Endodermal cell (in vitro differentiated cells): ENCODE measurements around the gene ZMIZ1. TPM values are rescaled to one million over a fixed set of nuclear protein-coding genes. Genes with fewer than 3 reads are reported as not detected.

Experiments used
- DNase-seq: peaks from one replicate; pipeline ENCODE4 v3.0.0-alpha.2; 2017
- H3K27ac ChIP-seq: 2 replicates; pipeline ENCODE4 v1.5.1; 2013; ENCODE audit warnings: mild to moderate bottlenecking, low read depth, low read length, moderate library complexity
- H3K27me3 ChIP-seq: 2 replicates; pipeline ENCODE4 v1.6.1; 2013; ENCODE audit warnings: mild to moderate bottlenecking, low read length, moderate library complexity; ENCODE audit not compliant: insufficient read depth, control insufficient read depth, poor library complexity, severe bottlenecking
- H3K36me3 ChIP-seq: 2 replicates; pipeline ENCODE4 v1.7.0; 2013; ENCODE audit warnings: mild to moderate bottlenecking, low read length, moderate library complexity; ENCODE audit not compliant: control insufficient read depth, insufficient read depth
- H3K4me1 ChIP-seq: one replicate; pipeline ENCODE4 v1.7.0; 2013; ENCODE audit warnings: low read length; ENCODE audit not compliant: control insufficient read depth, insufficient read depth
- H3K4me3 ChIP-seq: 2 replicates; pipeline ENCODE4 v1.5.1; 2013; ENCODE audit warnings: mild to moderate bottlenecking, low read length, moderate library complexity
- H3K9ac ChIP-seq: 2 replicates; pipeline ENCODE4 v1.6.1; 2013; ENCODE audit warnings: mild to moderate bottlenecking, low read length, moderate library complexity; ENCODE audit not compliant: poor library complexity, severe bottlenecking; ENCODE audit errors: extremely low read depth
- H3K9me3 ChIP-seq: 2 replicates; pipeline ENCODE4 v1.6.1; 2013; ENCODE audit warnings: mild to moderate bottlenecking, low read length, moderate library complexity; ENCODE audit not compliant: control insufficient read depth
- H3K27ac Mint-ChIP-seq: 2 replicates; pipeline ENCODE4 v1.8.0; 2020; ENCODE audit warnings: mixed read lengths
- H3K27me3 Mint-ChIP-seq: 2 replicates; pipeline ENCODE4 v1.8.0; 2021; ENCODE audit warnings: mild to moderate bottlenecking, mixed read lengths; ENCODE audit not compliant: insufficient read depth
- H3K36me3 Mint-ChIP-seq: 2 replicates; pipeline ENCODE4 v1.8.0; 2020; ENCODE audit warnings: low read depth, mixed read lengths
- H3K4me1 Mint-ChIP-seq: 2 replicates; pipeline ENCODE4 v1.8.0; 2020; ENCODE audit warnings: mixed read lengths
- H3K4me3 Mint-ChIP-seq: 2 replicates; pipeline ENCODE4 v1.8.0; 2020; ENCODE audit warnings: mild to moderate bottlenecking, moderate library complexity, mixed read lengths
- H3K9me3 Mint-ChIP-seq: 2 replicates; pipeline ENCODE4 v1.8.0; 2020; ENCODE audit warnings: mild to moderate bottlenecking, mixed read lengths
- WGBS, 2 experiments: methylation state at CpG; one replicate each; pipeline versions ENCODE4 v1.1.5 to v1.1.7; 2013; ENCODE audit warnings: missing lambda C conversion rate in 2 of 2, mixed read lengths in 1 of 2; ENCODE audit not compliant: insufficient coverage in 1 of 2, insufficient read length in 1 of 2; 5-methylcytosine and 5-hydroxymethylcytosine counted together
- total RNA-seq, 2 donors: library from RNA; stranded (reverse); fragmentation: NEBNext Ultra II Directional in 1 of 2; extraction: Animal tissue kit (Norgen Biotek cat#: 25700) in 1 of 2; gene quantifications; 2 replicates in 1 of 2; 3 replicates in 1 of 2; pipeline ENCODE4 v1.2.1, GENCODE V29; 2021
- TF ChIP-seq, protein P1 (sequence below): fragments of 200-600 bp; sonication (generic); conservative IDR thresholded peaks from 2 replicates; pipeline ENCODE4 v1.5.0; 2021; ENCODE audit warnings: antibody characterized with exemption, mild to moderate bottlenecking

ZMIZ1 gene
- total RNA-seq, 2 donors from 2014 or later = 65.3 to 67.5 TPM

DNA sequence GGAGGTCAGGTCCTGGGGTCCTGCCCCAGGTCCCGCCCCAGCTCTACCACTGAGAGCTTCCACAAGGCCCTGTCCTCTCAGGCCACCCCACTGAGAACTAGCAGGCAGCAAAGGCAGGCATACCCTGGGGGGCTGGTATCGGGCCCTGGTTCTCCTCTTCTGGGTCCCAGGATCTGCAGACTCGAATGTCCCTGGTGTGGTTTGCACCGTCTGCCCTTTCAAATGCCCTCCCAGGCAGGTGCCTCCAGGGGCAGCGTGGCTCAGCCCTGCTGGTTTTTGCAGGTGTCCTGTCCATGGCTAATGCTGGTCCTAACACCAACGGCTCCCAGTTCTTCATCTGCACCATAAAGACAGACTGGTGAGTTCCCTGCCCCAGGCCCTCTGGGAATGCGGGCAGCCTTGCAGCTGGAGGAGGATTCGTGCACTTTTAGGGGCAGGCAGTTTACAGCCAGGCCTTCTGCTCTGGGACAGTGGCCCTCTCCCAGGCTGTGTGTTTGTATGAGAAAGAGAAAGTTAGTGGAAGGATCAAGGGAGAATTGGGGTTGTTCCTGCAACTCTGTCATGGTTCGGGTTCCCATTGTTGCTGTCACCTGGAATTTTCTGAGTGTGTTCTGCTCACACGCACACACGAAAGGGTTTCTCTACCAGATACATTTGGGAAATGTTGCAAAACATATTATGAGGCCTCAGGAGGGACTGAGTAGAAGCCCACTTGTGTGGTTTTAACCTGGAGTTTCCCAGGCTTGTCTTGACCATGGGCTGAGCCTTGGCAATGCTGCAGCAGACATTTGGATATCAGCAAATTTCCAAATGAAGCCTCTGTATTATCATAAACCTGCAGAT is 283.5 kb downstream of the ZMIZ1 start:
- WGBS, 2 experiments = 90 to 93% methylated on average over 7 to 11 of the region's 11 CpGs
- Histone ChIP-seq H3K9ac (no peak overlapping the region), H3K4me1 (no peaks in the 10 kb centered on the region), H3K27me3 (no peaks in the 10 kb centered on the region), H3K27ac (no peak overlapping the region), H3K4me3 (no peak overlapping the region), H3K36me3 (peaks cover 55% of the 10 kb centered on the region), H3K9me3 (no peaks in the 10 kb centered on the region)
- no peak for DNase-seq
- TF ChIP-seq, protein P1, sequence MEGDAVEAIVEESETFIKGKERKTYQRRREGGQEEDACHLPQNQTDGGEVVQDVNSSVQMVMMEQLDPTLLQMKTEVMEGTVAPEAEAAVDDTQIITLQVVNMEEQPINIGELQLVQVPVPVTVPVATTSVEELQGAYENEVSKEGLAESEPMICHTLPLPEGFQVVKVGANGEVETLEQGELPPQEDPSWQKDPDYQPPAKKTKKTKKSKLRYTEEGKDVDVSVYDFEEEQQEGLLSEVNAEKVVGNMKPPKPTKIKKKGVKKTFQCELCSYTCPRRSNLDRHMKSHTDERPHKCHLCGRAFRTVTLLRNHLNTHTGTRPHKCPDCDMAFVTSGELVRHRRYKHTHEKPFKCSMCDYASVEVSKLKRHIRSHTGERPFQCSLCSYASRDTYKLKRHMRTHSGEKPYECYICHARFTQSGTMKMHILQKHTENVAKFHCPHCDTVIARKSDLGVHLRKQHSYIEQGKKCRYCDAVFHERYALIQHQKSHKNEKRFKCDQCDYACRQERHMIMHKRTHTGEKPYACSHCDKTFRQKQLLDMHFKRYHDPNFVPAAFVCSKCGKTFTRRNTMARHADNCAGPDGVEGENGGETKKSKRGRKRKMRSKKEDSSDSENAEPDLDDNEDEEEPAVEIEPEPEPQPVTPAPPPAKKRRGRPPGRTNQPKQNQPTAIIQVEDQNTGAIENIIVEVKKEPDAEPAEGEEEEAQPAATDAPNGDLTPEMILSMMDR = no peak
- Mint-ChIP-seq H3K4me3 (no peak overlapping the region), H3K36me3 (peaks cover 67% of the 10 kb centered on the region), H3K4me1 (peaks cover 3% of the 10 kb centered on the region), H3K9me3 (no peaks in the 10 kb centered on the region), H3K27ac (no peak overlapping the region), H3K27me3 (no peaks in the 10 kb centered on the region)

DNA sequence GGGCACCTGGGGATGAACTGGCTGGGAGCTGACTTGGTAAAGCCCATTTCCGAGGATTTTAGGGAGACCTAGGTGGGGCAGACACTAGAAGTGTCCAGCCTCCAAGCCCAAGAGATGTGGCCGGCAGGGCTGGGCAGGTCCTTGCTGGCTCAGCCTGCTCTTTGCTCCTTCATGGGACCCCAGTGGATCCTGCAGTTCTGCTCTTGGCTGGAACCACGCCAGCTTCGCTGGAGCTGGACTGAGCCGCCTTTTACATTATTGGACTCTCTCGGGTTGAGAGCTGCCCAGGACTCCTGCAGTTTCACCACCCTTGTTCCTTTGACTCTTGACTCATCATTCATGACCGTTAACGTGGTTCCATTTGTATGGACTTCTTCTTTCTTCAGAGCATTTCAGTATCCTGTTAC is 284.2 kb downstream of the ZMIZ1 start:
- H3K4me3 ChIP-seq = no peak overlapping the region
- no peak overlapping the region for H3K27ac Mint-ChIP-seq
- no peaks in the 10 kb centered on the region for H3K27me3 Mint-ChIP-seq
- H3K36me3 Mint-ChIP-seq = peaks cover 70% of the 10 kb centered on the region
- H3K36me3 ChIP-seq = peaks cover 55% of the 10 kb centered on the region
- H3K27me3 ChIP-seq = no peaks in the 10 kb centered on the region
- H3K9me3 ChIP-seq = no peaks in the 10 kb centered on the region
- TF ChIP-seq, protein P1 = no peak
- H3K4me1 ChIP-seq = no peaks in the 10 kb centered on the region
- no peak for DNase-seq
- 93 to 94% methylated on average over 8 of the region's 8 CpGs for WGBS, 2 experiments
- H3K9me3 Mint-ChIP-seq = no peaks in the 10 kb centered on the region
- no peak overlapping the region for H3K4me3 Mint-ChIP-seq
- peaks cover 3% of the 10 kb centered on the region for H3K4me1 Mint-ChIP-seq
- no peak overlapping the region for H3K9ac ChIP-seq
- H3K27ac ChIP-seq = no peak overlapping the region

- DNase-seq = no peak
- no peaks in the 10 kb centered on the region for H3K9me3 ChIP-seq
- H3K27me3 Mint-ChIP-seq = no peaks in the 10 kb centered on the region
- H3K4me3 Mint-ChIP-seq = no peak overlapping the region
- WGBS, 2 experiments = 93 to 96% methylated on average over 8 to 11 of the region's 11 CpGs
- no peaks in the 10 kb centered on the region for H3K4me1 Mint-ChIP-seq
- peaks cover 70% of the 10 kb centered on the region for H3K36me3 Mint-ChIP-seq
- no peaks in the 10 kb centered on the region for H3K27me3 ChIP-seq
- H3K4me1 ChIP-seq = no peaks in the 10 kb centered on the region
- peaks cover 55% of the 10 kb centered on the region for H3K36me3 ChIP-seq
- TF ChIP-seq, protein P1 = no peak
- H3K9ac ChIP-seq = no peak overlapping the region
- H3K27ac ChIP-seq = no peak overlapping the region
- H3K27ac Mint-ChIP-seq = no peak overlapping the region
- H3K4me3 ChIP-seq = no peak overlapping the region
- H3K9me3 Mint-ChIP-seq = no peaks in the 10 kb centered on the region
Observed at GRCh38 chr10:79353726-79354125, 285.0 kb downstream of the ZMIZ1 start.
